ENCODE results near the gene GCH1. TPM values are rescaled to one million over a fixed set of nuclear protein-coding genes. Genes with fewer than 3 reads are reported as not detected.
"Not testable (repeated sequence)": the region's sequence is repeated elsewhere in the genome, so short reads cannot be mapped to it uniquely, and the experiment has no call there.

Gene GCH1
- total RNA-seq, 1 experiment from 2014 or later = 7.1 TPM

DNA sequence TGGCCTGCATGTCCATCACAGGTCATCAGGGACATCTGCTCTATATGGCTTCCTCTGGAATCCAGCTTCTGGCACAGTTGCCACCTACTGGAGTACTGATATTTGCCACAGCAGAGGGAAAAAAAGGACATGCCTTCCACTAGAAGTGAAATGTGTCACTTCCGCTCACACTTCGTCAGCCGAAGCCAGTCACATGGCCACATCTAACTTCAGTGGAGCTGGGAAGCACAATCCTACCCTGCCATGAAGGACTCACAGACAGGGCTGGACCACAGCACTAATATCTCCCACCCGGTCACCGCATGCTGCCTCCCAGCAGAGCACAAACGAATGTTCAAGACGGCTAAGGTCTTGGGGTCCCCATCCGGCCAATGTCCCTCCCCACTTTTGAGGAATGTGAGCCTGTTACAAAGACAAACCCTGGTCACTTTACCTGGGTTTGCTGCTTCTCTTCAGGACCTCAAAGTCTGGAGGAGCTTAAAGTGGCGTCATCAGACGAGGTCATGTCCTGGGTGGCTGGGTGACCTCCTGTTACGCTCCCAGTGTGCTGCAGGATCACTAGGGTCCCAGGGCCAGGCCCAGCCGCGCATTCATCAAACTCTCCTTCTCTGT is 98.6 kb downstream of the GCH1 start:
- Mint-ChIP-seq H3K9me3 (ENCODE audit: unreplicated experiment) (no peaks in the 10 kb centered on the region), H3K4me1 (ENCODE audit: insufficient read depth, unreplicated experiment) (peaks cover 12% of the 10 kb centered on the region), H3K27me3 (ENCODE audit: insufficient read depth, unreplicated experiment) (no peaks in the 10 kb centered on the region), H3K36me3 (ENCODE audit: insufficient read depth, unreplicated experiment) (no peaks in the 10 kb centered on the region), H3K4me3 (ENCODE audit: unreplicated experiment) (no peak overlapping the region), H3K27ac (ENCODE audit: low read depth, unreplicated experiment) (no peak overlapping the region)
- POLR2A ChIA-PET = interaction anchor here (1.1 to 1.3 kb wide), 3 partner anchors 30 to 240 kb away, joined by 3 to 4 read pairs (median 4); no protein-coding TSS in a partner anchor
- CTCF ChIA-PET = interaction anchor here (0.7 to 4.0 kb wide), 13 partner anchors 10 to 240 kb away, joined by 3 to 32 read pairs (median 5); partner anchors contain the start of gene SAMD4A
- BruUV-seq (replicated peaks) = no TSS peak
- TF ChIP-seq, protein P1, sequence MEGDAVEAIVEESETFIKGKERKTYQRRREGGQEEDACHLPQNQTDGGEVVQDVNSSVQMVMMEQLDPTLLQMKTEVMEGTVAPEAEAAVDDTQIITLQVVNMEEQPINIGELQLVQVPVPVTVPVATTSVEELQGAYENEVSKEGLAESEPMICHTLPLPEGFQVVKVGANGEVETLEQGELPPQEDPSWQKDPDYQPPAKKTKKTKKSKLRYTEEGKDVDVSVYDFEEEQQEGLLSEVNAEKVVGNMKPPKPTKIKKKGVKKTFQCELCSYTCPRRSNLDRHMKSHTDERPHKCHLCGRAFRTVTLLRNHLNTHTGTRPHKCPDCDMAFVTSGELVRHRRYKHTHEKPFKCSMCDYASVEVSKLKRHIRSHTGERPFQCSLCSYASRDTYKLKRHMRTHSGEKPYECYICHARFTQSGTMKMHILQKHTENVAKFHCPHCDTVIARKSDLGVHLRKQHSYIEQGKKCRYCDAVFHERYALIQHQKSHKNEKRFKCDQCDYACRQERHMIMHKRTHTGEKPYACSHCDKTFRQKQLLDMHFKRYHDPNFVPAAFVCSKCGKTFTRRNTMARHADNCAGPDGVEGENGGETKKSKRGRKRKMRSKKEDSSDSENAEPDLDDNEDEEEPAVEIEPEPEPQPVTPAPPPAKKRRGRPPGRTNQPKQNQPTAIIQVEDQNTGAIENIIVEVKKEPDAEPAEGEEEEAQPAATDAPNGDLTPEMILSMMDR (IDR thresholded peaks at IDR 0.05; ENCODE audit: unreplicated experiment) = no peak
- DNase-seq (ENCODE audit: unreplicated experiment) = no peak
- intact Hi-C loops (cut with micrococcal nuclease) = no loop called here

DNA sequence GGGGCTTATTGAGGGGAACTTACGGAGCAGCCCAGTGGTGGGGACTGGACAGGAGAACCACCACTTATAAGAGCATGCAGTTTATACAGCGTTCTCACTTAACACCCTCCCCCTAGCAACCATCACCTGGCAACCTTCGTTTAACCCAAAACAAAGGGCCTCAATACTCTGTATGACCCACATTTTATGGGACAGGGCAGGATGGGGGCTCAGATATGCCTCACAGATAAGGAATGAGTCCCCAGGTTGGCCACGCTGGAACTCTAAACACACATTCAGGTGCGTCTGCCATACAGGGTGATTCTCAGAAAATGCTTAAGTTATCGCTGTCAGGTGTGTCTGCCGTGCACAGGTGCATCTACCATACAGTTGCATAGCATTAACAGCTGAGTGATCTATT is 99.2 kb downstream of the GCH1 start:
- ChIA-PET POLR2A (interaction anchor here (1.1 to 1.4 kb wide), 3 partner anchors 30 to 239 kb away, joined by 3 to 4 read pairs (median 4); no protein-coding TSS in a partner anchor), CTCF (interaction anchor here (0.9 to 3.6 kb wide), 5 partner anchors 14 to 239 kb away, joined by 3 to 20 read pairs (median 5); partner anchors contain the start of gene SAMD4A)
- Mint-ChIP-seq H3K9me3 (ENCODE audit: unreplicated experiment) (no peaks in the 10 kb centered on the region), H3K36me3 (ENCODE audit: insufficient read depth, unreplicated experiment) (no peaks in the 10 kb centered on the region), H3K4me1 (ENCODE audit: insufficient read depth, unreplicated experiment) (peaks cover 12% of the 10 kb centered on the region), H3K27me3 (ENCODE audit: insufficient read depth, unreplicated experiment) (no peaks in the 10 kb centered on the region), H3K4me3 (ENCODE audit: unreplicated experiment) (no peak overlapping the region), H3K27ac (ENCODE audit: low read depth, unreplicated experiment) (no peak overlapping the region)
- TF ChIP-seq, protein P1 (IDR thresholded peaks at IDR 0.05; ENCODE audit: unreplicated experiment) = no peak
- no peak for DNase-seq (ENCODE audit: unreplicated experiment)
- intact Hi-C loops (cut with micrococcal nuclease) = no loop called here
- BruUV-seq (replicated peaks) = no TSS peak

DNA sequence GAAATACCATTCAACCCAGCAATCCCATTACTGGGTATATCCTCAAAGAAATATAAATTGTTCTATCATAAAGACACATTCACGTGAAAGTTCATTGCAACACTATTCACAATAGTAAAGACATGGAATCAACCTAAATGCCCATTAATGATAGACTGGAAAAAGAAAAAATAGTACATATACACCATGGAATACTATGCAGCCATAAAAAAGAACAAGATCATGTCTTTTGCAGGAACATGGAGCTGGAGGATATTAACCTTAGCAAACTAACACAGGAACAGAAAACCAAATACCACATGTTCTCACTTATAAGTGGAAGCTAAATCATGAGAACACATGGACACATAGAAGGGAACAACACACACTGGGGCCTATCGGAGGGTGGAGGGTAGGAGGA is 101.1 kb downstream of the GCH1 start:
- H3K36me3 Mint-ChIP-seq (ENCODE audit: insufficient read depth, unreplicated experiment); BruUV-seq (replicated peaks); H3K27me3 Mint-ChIP-seq (ENCODE audit: insufficient read depth, unreplicated experiment); H3K27ac Mint-ChIP-seq (ENCODE audit: low read depth, unreplicated experiment); H3K4me3 Mint-ChIP-seq (ENCODE audit: unreplicated experiment); CTCF ChIA-PET; DNase-seq (ENCODE audit: unreplicated experiment); intact Hi-C loops (cut with micrococcal nuclease); H3K9me3 Mint-ChIP-seq (ENCODE audit: unreplicated experiment): not testable (repeated sequence)
- POLR2A ChIA-PET = interaction anchor here (0.6 kb wide), 1 partner anchor 273 kb away, joined by 3 read pairs; no protein-coding TSS in a partner anchor
- peaks cover 17% of the 10 kb centered on the region for H3K4me1 Mint-ChIP-seq (ENCODE audit: insufficient read depth, unreplicated experiment)

DNA sequence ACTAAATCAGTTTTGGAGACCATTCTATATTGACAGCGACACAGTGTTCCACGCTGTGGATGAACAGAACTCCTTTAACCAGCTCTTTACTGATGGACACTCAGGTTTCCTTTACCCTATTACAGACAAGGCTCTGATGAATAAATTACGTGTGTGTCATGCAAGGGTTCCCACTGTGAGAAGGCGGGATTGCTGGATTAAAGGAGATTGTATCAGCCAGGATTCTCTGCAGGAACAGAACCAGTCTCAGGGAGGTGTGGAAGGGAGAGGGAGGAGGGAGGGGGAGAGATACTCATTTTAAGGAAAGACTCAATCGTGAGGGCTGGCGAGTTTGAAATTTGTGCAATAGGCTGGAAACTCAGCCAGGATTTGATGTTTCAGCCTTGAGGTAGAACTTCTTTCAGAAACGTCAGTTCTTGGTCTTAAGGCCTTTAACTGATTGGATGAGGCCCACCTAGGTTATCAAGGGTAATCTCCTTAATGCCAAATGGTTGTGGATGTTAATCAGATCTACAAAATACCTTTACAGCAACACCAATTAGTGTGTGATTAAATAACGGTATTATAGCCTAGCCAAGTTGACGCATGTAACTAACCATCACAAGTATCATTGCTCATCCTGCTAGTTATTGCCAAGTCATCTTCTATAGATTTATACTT is 104.0 kb downstream of the GCH1 start:
- Mint-ChIP-seq H3K4me3 (ENCODE audit: unreplicated experiment) (no peak overlapping the region), H3K27ac (ENCODE audit: low read depth, unreplicated experiment) (no peak overlapping the region), H3K4me1 (ENCODE audit: insufficient read depth, unreplicated experiment) (peaks cover 4% of the 10 kb centered on the region), H3K27me3 (ENCODE audit: insufficient read depth, unreplicated experiment) (no peaks in the 10 kb centered on the region), H3K36me3 (ENCODE audit: insufficient read depth, unreplicated experiment) (no peaks in the 10 kb centered on the region), H3K9me3 (ENCODE audit: unreplicated experiment) (no peaks in the 10 kb centered on the region)
- BruUV-seq (replicated peaks) = no TSS peak
- TF ChIP-seq, protein P1 (IDR thresholded peaks at IDR 0.05; ENCODE audit: unreplicated experiment) = no peak
- intact Hi-C loops (cut with micrococcal nuclease) = no loop called here
- ChIA-PET CTCF (no interaction called here), POLR2A (no interaction called here)
- DNase-seq (ENCODE audit: unreplicated experiment) = no peak

Measured in MCF 10A (cell line).